ENCODE results near the gene LIPC. TPM values are rescaled to one million over a fixed set of nuclear protein-coding genes. Genes with fewer than 3 reads are reported as not detected.

LIPC gene
- total and polyA plus RNA-seq, 9 of the 15 experiments (the other 6 are each of a cell fraction or from before 2014, with no cell fraction given), result 0.07 to 0.41 (median 0.11) TPM; not detected in 2

GRCh38 chr15:58551764-58552504 lies 120.1 kb downstream of the LIPC start (continued):
- TF ChIP-seq GTF2E2 (tag; IDR thresholded peaks at IDR 0.05) (0 out of 2 replicates have a peak, but pooled peaks have one; percentile 42), KLF6 (CRISPR knock-in tag; IDR thresholded peaks at IDR 0.05; ENCODE audit: borderline replicate concordance) (no peak), WHSC1 (IDR thresholded peaks at IDR 0.05; ENCODE audit: low read length) (no peak), ZNF699 (CRISPR knock-in tag; IDR thresholded peaks at IDR 0.05; ENCODE audit: insufficient replicate concordance) (no peak), L3MBTL2 (IDR thresholded peaks at IDR 0.05) (peak; percentile 22; the same call in 1 of the 2 replicates), MBD1 (CRISPR knock-in tag; IDR thresholded peaks at IDR 0.05) (no peak), ZNF778 (CRISPR knock-in tag; IDR thresholded peaks at IDR 0.05) (no peak), ZNF263 (CRISPR knock-in tag; IDR thresholded peaks at IDR 0.05; ENCODE audit: borderline replicate concordance) (no peak), RCOR1 (IDR thresholded peaks at IDR 0.05; ENCODE audit: borderline replicate concordance in 1 of 2, low read depth in 2 of 2, low read length in 2 of 2) (peak in 1 of 2 experiments; percentile 59; a peak in 1 of 4 replicates), STAT5A (IDR thresholded peaks at IDR 0.05; ENCODE audit: borderline replicate concordance, low read length) (no peak), CBFA2T3 (IDR thresholded peaks at IDR 0.05) (peak; percentile 82), E2F4 (CRISPR knock-in tag; IDR thresholded peaks at IDR 0.05; ENCODE audit: low read depth) (no peak), PATZ1 (CRISPR knock-in tag; IDR thresholded peaks at IDR 0.05; ENCODE audit: borderline replicate concordance) (no peak), GABPB2 (CRISPR knock-in tag; conservative IDR thresholded peaks at IDR 0.05) (no peak), KDM4B (IDR thresholded peaks at IDR 0.05; ENCODE audit: borderline replicate concordance in 2 of 2, low read depth in 1 of 2) (no peak), NFIX (CRISPR knock-in tag; IDR thresholded peaks at IDR 0.05; ENCODE audit: low read depth) (no peak), SMC3 (conservative IDR thresholded peaks at IDR 0.05; ENCODE audit: insufficient read depth, low read depth, low read length) (no peak)
- TF ChIP-seq, protein P1, sequence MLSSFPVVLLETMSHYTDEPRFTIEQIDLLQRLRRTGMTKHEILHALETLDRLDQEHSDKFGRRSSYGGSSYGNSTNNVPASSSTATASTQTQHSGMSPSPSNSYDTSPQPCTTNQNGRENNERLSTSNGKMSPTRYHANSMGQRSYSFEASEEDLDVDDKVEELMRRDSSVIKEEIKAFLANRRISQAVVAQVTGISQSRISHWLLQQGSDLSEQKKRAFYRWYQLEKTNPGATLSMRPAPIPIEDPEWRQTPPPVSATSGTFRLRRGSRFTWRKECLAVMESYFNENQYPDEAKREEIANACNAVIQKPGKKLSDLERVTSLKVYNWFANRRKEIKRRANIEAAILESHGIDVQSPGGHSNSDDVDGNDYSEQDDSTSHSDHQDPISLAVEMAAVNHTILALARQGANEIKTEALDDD (IDR thresholded peaks at IDR 0.05), result peak; percentile 80
